Kidney epithelial cell (primary cell): ENCODE results near the gene PDZD8. TPM values are rescaled to one million over a fixed set of nuclear protein-coding genes. Genes with fewer than 3 reads are reported as not detected.

Source experiments
- DNase-seq: peaks from one replicate; pipeline ENCODE4 v3.0.0-alpha.2; 2010; ENCODE audit warnings: low read depth
- H3K27me3 ChIP-seq: 2 replicates; pipeline ENCODE4 v1.6.0; 2011; ENCODE audit warnings: low read length; ENCODE audit not compliant: control insufficient read depth, insufficient read depth
- H3K36me3 ChIP-seq: 2 replicates; pipeline ENCODE4 v1.5.1; 2011; ENCODE audit warnings: low read length; ENCODE audit not compliant: control insufficient read depth, insufficient read depth
- H3K4me3 ChIP-seq: 2 replicates; pipeline ENCODE4 v1.5.1; 2011; ENCODE audit warnings: low read depth, mild to moderate bottlenecking, control low read depth, low read length
- total RNA-seq: library from RNA; depleted of rRNA; stranded (reverse); fragments of >200 nt; gene quantifications from 2 replicates; pipeline ENCODE4 v1.2.3, GENCODE V29; 2015
- TF ChIP-seq, protein P1 (sequence below): IDR thresholded peaks from 2 replicates; pipeline ENCODE4 v1.5.1; 2011; ENCODE audit warnings: mild to moderate bottlenecking, moderate library complexity, low read length, control low read depth, inconsistent platforms; ENCODE audit not compliant: insufficient read depth, poor library complexity, severe bottlenecking

Gene PDZD8
- total RNA-seq, 1 donor from 2014 or later = 84.7 TPM

DNA sequence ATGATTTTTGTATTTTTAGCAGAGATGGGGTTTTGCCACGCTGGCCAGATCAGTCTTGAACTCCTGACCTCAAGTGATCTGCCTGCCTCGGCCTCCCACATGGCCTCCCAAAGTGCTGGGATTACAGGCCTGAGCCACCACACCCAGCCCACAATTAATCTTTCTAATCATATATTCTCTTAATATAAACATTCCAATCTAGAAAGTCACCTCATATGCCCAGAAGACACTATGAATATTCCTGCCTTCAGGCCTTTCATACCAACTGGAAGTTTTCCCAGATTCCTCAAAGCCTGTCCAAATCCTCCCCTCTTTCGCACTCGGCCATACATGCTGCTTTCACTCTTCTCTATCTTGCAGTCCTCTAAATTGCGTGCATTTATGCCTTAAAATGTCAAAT is 32.6 kb downstream of the PDZD8 start:
- no peak for DNase-seq
- H3K27me3 ChIP-seq = no peaks in the 10 kb centered on the region
- no peak overlapping the region for H3K4me3 ChIP-seq
- TF ChIP-seq, protein P1, sequence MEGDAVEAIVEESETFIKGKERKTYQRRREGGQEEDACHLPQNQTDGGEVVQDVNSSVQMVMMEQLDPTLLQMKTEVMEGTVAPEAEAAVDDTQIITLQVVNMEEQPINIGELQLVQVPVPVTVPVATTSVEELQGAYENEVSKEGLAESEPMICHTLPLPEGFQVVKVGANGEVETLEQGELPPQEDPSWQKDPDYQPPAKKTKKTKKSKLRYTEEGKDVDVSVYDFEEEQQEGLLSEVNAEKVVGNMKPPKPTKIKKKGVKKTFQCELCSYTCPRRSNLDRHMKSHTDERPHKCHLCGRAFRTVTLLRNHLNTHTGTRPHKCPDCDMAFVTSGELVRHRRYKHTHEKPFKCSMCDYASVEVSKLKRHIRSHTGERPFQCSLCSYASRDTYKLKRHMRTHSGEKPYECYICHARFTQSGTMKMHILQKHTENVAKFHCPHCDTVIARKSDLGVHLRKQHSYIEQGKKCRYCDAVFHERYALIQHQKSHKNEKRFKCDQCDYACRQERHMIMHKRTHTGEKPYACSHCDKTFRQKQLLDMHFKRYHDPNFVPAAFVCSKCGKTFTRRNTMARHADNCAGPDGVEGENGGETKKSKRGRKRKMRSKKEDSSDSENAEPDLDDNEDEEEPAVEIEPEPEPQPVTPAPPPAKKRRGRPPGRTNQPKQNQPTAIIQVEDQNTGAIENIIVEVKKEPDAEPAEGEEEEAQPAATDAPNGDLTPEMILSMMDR = no peak
- H3K36me3 ChIP-seq = no peaks in the 10 kb centered on the region

DNA sequence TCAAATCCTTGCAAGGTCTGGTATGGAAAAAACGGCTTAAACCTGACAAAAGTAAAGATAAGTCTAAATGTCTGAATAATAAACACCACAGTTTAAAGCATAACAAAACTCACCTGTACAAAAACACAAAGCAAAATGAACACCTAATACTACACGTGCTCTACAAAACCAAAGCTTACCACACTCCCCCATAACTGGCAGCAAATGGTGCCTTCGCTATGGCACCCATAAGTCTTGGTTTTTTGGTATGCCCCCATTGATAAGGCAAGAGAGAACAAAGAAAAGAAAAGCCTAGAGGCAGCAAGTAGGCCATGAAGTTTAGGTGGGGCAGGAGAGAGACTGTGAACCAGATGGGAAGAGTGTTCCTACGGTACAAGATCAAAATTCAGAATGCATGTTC is 34.2 kb downstream of the PDZD8 start:
- DNase-seq = no peak
- no peaks in the 10 kb centered on the region for H3K27me3 ChIP-seq
- H3K36me3 ChIP-seq = no peaks in the 10 kb centered on the region
- TF ChIP-seq, protein P1 = no peak
- no peak overlapping the region for H3K4me3 ChIP-seq

DNA sequence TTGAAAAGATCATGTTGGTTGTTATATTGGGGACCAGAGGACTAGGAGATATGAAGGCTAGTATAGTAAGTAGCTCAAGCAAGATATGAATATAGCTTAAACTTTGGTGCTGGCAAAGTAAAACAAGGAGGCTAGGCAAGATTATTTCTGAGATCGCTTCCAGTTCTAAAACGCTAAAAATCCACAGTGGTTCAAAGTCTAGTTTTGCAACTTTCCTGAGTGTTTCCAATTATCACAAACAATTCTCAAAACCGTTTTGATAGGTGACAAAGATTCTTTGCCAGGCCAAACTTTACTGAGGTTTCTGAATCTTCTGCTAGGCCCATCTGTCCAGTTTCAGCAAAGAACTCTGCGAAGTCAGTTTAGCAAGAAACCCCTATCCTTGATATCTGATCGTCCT is 35.3 kb downstream of the PDZD8 start:
- TF ChIP-seq, protein P1 = no peak
- H3K36me3 ChIP-seq = no peaks in the 10 kb centered on the region
- DNase-seq = no peak

DNA sequence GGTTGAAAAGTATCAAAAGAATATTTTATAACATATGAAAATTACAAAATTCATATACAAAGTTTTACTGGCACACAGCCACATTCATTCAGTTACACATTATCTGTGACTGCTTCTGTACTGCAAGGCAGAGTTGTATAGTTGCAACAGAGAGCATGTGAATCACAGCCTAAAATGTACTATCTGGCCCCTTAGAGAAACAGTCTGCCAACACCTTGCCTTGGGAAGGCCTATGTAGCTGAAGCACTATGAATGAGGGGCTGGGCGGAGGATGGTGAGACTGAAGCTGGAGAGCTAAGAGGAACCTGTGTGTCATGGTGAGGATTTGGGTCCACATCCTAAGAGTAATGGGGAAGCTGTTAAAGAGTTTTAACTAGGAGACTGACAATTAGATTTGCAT is 35.7 kb downstream of the PDZD8 start:
- Histone ChIP-seq H3K36me3 (no peaks in the 10 kb centered on the region), H3K4me3 (no peak overlapping the region), H3K27me3 (no peaks in the 10 kb centered on the region)
- no peak for DNase-seq
- TF ChIP-seq, protein P1 = no peak

More for the DNA sequence above, 35.3 kb downstream of the PDZD8 start:
- no peak overlapping the region for H3K4me3 ChIP-seq
- no peaks in the 10 kb centered on the region for H3K27me3 ChIP-seq

GRCh38 chr10:117334926-117335325 is 40.3 kb downstream of the PDZD8 start:
- TF ChIP-seq, protein P1 = no peak
- no peak for DNase-seq
- Histone ChIP-seq H3K4me3 (no peak overlapping the region), H3K36me3 (no peaks in the 10 kb centered on the region), H3K27me3 (no peaks in the 10 kb centered on the region)

GRCh38 chr10:117334066-117334465 is 41.2 kb downstream of the PDZD8 start:
- H3K27me3 ChIP-seq = no peaks in the 10 kb centered on the region
- TF ChIP-seq, protein P1 = no peak
- H3K36me3 ChIP-seq = no peaks in the 10 kb centered on the region
- no peak overlapping the region for H3K4me3 ChIP-seq
- no peak for DNase-seq
